HG03108 (cell line): ENCODE measurements around the gene NTN3.

Experiments used
- ATAC-seq: cut with Tn5 transposase; IDR thresholded peaks from one replicate; pipeline ENCODE4 v1.9.1; 2021; ENCODE audit warnings: moderate library complexity; ENCODE audit not compliant: unreplicated experiment

The NTN3 gene

DNA sequence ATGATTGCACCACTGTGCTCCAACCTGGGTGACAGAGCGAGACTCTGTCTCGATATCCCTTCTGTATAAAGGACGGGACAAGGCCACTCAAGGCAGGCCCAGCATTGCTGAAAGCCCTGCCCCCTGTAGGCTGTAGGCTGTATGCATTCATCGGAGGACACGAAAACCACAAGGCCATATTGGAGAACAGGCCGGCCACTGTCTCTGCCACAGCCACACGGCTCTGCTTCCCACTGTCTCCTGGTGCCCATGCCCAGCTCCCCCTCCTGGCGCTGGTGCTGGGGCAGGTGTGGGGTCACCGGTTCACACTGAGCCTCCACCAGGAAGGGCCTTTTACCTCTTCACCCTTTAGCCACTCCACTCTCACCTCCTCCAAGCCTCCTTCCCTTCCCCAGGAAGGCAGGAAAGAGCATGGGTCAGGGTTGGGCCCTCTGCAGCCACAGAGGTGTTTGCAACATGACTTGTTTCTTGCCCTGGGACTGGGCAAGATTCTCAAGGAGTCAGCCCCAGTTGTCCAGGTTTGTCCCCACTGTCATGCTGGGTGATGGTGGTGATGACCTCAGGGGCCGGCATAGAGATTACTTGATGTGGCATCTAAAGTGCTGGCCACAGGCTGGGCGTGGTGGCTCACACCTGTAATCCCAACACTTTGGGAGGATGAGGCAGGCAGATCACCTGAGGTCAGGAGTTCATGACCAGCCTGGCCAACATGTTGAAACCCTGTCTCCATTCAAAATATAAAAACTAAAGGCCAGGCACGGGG lies 5.3 kb upstream of the NTN3 start:
- no peak for ATAC-seq

DNA sequence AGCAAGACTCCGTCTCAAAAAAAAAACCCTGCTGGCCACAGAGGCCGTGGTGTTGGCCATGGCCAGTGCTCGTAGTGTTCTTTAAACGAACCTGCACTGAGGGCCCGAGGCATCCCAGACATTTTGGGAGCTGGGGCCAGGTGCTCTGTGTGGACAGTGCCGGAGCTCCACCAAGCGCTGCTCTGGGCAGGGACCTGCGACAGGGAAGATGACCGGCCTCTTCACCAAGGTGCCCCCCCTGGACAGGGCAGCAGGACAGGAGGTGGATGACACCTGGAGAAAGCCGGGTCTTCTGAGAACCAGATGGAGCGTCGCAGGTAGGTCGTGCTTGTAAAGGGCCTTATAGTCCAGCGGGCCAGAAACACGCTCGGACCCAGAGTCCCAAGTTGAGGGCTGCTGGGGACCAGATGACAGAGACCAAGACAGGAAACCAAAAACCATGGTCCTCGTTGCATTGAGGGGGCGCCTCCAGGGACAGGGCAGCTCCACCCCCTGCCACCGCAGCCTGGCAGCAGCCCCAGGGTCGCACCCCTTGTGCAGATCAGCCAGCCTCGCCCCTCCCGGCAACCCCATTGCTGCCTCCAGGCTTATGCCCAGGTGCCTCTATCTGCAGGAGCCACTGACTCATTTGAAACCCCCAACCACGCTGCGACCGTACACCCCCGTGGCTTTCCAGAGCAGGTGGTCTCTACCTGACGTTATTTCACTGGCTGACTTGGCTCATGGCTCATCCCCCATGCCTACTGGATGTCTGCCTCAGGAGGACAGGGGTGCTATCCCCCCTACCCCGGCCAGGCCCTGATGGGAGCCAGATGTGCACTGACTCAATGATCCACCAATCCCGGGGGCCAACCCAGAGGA lies 4.2 kb upstream of the NTN3 start:
- ATAC-seq, result no peak

DNA sequence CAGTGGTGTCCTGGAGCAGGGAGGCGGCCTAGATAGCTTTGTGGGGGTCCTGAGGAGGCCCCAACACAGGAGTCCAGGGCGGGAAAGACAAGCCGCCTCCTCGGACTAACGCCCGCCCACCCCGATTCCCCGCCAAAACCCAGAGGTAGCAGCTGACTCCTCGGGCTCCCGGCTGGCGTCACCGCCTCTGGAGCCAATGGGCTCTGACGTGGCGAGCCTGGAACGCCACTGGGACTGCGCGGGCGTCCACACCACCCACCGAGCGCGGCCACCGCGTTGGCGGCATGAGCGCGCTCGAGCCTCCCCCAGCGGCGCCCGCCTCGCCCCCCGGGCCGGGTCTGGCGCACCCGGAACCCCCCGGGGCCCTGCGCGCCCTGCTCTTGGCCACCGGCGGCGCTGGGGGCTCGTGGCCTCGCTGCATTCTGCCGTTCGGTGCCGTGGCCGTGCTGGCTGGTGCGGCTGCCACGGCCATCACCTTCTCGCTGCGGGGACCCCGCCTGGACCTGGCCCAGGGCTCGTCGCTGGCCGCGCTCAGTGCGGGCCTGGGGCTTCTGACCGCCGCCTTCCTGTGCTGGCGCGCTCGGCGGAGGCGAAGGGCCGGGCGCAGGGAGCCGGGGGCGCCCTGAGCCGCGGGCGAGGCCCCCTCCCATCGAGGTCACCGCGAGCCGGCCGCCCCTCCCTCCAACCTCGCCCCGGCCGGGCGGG lies 3.4 kb upstream of the NTN3 start:
- no peak for ATAC-seq

DNA sequence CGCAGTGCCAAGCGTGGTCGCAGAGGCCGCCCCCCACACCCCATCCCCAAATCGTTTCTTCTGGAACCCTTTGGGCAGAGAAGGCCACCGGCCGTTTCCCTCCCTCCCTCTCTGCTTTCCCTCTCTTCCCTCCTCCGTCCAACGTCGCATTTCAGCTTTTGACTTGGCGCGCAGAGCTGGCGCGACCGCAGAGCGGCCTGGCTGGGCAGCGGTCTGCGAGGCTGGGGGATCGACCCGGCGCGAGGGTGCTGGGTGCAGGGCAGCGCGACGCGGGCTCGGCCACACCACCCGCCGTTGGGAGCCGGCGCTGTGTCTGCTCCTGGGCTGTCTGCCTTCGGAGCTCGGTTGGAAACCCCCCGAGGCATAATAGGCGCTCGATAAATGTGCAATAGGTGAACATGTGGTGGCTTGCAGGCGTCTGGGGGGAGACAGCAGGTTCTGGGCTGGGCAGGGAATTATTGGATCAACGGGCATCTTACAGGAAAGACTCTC lies 2.8 kb upstream of the NTN3 start:
- ATAC-seq, result no peak

GRCh38 chr16:2468725-2469398 lies 2.2 kb upstream of the NTN3 start:
- ATAC-seq, result peak; percentile 40

- no peak for ATAC-seq
Measured at GRCh38 chr16:2469399-2470233, 1.5 kb upstream of the NTN3 start.

DNA sequence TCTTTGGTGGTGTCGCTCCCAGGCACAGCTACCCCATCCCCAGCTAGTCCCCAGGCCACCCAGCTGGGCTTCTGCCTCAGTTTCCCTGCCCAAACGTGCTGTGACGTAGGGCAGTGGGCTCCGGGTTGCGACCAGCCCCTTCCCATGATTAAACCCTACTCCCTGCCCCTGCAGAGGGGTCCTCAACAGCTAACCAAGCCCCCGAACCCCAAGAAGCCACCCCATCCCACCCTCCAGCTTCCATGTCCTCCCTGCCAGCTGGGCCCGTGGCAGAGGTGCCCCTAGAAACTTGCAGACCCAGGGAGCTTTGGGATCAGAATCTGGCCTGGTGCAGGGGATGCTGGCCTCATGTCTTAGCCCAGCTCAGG lies 879 bp upstream of the NTN3 start:
- no peak for ATAC-seq

- ATAC-seq, result no peak
Measured at GRCh38 chr16:2470603-2471015, 488 bp upstream of the NTN3 start.

- ATAC-seq, result no peak
Measured at GRCh38 chr16:2471653-2472487, 773 bp downstream of the NTN3 start.

- ATAC-seq, result no peak
Measured at GRCh38 chr16:2472488-2472864, 1.4 kb downstream of the NTN3 start.

GRCh38 chr16:2472885-2473445 lies 1.9 kb downstream of the NTN3 start:
- ATAC-seq, result no peak

DNA sequence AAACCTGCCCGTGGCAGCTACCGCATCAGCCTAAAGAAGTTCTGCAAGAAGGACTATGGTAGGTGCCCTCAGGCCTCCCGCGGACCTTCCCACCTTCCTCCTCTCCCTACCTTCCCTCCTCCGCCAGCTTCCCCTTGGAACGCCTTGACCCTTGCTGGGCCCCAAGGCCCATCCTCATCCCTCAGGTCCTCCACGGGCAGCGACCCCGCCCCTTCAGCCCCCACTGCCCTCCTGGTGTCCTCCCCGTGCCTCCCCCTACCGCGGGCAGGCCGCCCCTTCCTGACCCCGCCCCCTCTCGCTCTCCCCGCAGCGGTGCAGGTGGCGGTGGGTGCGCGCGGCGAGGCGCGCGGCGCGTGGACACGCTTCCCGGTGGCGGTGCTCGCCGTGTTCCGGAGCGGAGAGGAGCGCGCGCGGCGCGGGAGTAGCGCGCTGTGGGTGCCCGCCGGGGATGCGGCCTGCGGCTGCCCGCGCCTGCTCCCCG lies 2.4 kb downstream of the NTN3 start:
- no peak for ATAC-seq

DNA sequence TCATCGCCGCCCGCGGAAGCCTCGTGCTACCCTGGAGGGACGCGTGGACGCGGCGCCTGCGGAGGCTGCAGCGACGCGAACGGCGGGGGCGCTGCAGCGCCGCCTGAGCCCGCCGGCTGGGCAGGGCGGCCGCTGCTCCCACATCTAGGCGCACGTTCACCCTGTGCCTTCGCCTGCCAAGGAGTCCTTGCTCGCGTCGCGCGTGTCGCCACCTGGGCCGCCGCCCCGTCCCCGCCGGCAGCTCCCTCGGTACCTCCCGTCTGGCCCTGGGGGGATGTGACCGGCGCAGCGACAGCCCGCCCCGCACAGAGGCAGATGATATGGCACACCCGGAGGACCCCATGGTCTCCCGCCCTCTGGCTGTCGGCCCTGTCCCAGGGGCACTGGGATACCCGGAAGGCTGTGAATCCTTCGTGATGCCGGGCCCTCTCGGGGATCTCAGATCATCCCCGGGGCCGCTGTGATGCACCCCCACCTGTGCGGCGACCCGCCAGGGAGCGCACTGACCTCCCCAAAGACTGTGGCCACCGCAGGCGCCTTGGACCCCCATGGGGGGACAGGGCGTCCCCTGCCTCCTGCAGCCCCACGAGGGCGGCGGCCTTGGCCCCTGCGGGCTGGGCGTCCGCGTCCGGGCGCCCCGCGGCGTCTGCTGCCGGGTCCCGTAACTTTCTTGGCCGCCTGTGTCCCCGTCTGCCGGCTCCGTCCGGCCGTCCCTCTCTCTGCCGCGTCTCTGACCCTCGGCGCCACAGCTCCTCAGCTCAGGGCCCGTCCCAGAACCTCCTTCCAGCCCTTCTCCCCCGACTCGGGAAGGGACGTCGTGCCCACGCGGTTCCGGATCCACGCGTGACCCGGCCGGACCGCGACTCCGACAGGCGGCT lies 3.1 kb downstream of the NTN3 start:
- ATAC-seq, result no peak

DNA sequence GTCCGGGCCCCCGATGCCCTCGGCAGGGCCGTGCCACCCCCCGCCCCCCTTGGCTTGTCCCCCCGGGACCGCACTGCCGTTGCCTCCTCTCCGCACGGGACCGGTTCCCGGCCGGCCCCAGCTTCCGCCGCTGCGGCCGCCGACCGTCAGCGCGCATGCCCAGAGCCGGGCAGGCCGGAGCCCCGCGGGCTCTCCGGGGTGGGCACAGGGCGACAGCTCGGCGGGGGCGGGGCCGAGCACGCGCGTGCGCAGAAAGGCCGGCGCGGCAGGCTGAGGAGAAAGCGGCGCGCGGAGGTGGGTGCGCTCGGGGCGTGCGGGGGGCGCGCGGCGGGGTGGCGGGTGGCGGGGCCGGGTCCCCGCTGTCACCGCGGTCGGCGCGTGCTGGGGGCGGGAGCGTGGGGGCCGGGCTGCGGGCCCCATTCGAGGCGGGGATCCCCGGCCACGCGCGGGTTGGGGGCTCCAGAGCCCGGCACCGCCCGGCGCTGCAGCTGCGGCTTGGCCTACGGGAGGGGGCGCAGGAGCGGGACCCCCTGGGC lies 3.8 kb downstream of the NTN3 start, which contains the start of gene TBC1D24:
Gene TBC1D24 (plus strand): TSS at position 251 of the 536 bp plus-strand sequence. CDS start 21,022 bp downstream, outside the sequence.
- peak; percentile 44 for ATAC-seq

DNA sequence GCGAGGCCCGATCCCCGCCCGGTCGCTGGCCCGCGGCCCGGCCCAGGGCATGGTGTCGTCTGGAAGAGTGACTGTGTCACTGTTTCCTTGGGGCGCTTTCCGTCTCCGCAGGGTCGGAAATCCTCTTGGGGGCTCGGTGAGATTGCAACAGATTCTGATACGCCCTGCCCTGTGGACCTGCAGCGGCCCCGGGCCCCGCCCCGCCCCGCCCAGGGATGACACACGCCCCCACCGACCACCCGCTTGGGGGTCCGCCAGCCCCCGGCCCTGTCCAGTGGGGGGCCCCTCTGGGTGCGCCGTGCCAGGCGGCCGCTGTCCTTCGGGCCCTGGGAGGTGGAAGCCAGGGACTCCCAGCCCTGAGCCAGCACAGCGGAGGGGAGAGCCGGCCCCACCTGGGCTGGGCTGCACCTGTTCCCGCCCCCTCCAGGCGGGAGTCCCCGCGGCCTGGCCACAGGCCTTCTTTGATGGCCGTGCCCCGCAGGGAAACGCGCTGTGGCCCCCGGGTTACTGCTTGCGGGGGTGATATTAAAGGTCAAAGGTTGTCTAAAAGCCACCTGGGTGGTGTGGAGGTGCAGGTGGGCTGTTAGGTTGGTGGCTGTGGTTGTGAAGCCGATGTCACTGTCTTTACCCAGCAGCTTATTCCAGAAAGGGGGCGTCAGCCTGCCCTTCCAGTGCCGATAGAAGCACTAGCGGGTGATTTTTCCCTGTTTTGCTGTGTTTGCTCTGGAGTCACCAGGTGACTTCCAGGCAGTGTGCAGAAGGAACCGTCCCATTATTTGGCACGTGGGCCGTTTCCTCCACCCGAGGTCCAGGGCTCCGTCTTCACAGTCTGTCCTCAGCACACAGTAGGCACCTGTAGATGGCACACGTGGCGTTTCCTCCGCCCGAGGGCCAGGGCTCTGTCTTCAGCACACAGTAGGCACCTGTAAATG lies 4.6 kb downstream of the NTN3 start:
- ATAC-seq, result peak; percentile 4

DNA sequence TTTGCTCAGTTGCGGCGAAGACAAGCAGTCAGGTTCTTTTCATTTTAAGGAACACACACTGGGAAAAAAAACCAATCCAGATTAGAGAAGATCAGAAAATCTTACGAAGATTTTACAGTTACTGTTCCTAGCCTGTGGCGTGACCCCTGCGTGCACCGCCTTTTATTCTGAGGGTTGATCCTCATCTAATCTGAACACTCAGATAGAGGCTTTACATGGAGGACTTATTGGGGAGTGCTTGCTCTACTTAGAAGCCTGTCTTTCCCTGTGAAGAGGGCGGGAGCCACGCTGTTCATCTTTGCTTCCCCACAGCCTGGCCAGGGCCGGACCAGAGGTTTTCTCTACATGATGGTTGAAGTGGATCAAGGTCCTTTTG lies 5.2 kb downstream of the NTN3 start:
- ATAC-seq, result no peak
